HCT116 (cell line): ENCODE data around the gene C2orf76. TPM values are rescaled to one million over a fixed set of nuclear protein-coding genes. Genes with fewer than 3 reads are reported as not detected.

Source experiments
- ATAC-seq: fragments of 200-7000 bp; cut with Tn5 transposase; 2 replicates; pipeline ENCODE4 v1.9.1; 2020; ENCODE audit warnings: mild to moderate bottlenecking, moderate library complexity
- BruUV-seq: library from RNA; stranded (reverse); fragments of 400-500 nt; replicated peaks from 2 replicates; lab custom pipeline; 2021; lab: Mats Ljungman, UMichigan
- CTCF ChIA-PET: fragments of 300-600 bp; sonication (Branson Sonifier 250); formaldehyde crosslinking; loops from one replicate; lab custom pipeline; 2021; ENCODE audit warnings: antibody characterized with exemption; lab: Charles Lee
- POLR2A ChIA-PET: fragments of 300-600, 350-600 bp; sonication (Branson Sonifier 250); formaldehyde crosslinking; loops from one replicate; lab custom pipeline; 2021; ENCODE audit warnings: antibody characterized with exemption; lab: Charles Lee
- RAD21 ChIA-PET, 2 experiments: fragments of 300-600 bp; sonication (Branson Sonifier 250); formaldehyde crosslinking; loops; one replicate each; lab custom pipeline; 2023; ENCODE audit warnings: low total read pairs in 2 of 2; ENCODE audit not compliant: uncharacterized antibody in 2 of 2, unreplicated experiment in 2 of 2, low non-redundant PET in 1 of 2; lab: Charles Lee
- DNase-seq: peaks from one replicate; pipeline ENCODE4 v3.0.0-alpha.2; 2010; ENCODE audit warnings: low read depth, low spot score
- H2AFZ ChIP-seq: fragments of 200-600 bp; shearing (Covaris generic), sonication (generic); 2 replicates; pipeline ENCODE4 v1.6.1; 2017; ENCODE audit warnings: low read depth, mixed run types, mixed read lengths, antibody characterized with exemption, low read length; ENCODE audit not compliant: poor library complexity, severe bottlenecking
- H3K27ac ChIP-seq: 2 replicates; pipeline ENCODE4 v1.5.1; 2012; ENCODE audit warnings: low read depth, low read length
- H3K27me3 ChIP-seq: fragments of 200-600 bp; sonication (generic); 2 replicates; pipeline ENCODE4 v1.6.1; 2016; ENCODE audit warnings: mixed run types, low read length, mixed read lengths; ENCODE audit not compliant: insufficient read depth
- H3K36me3 ChIP-seq, 2 experiments: fragments of 200-500 bp in 1 of 2; fragments of 200-600 bp in 1 of 2; sonication (Bioruptor generic) in 1 of 2; sonication (generic) in 1 of 2; 2 replicates each; pipeline versions ENCODE4 v1.5.1 to v1.6.1; 2014 to 2016; ENCODE audit warnings: low read length in 2 of 2, inconsistent platforms in 1 of 2, mixed read lengths in 1 of 2, mixed run types in 1 of 2; ENCODE audit not compliant: insufficient read depth in 2 of 2, control insufficient read depth in 1 of 2
- H3K4me1 ChIP-seq, 2 experiments: fragments of 200-600 bp in 1 of 2; sonication (generic) in 1 of 2; 2 replicates each; pipeline versions ENCODE4 v1.5.1 to v1.6.1; 2012 to 2017; ENCODE audit warnings: low read length in 2 of 2, inconsistent platforms in 1 of 2, mild to moderate bottlenecking in 1 of 2, mixed read lengths in 1 of 2, mixed run types in 1 of 2, moderate library complexity in 1 of 2; ENCODE audit not compliant: insufficient read depth in 2 of 2, control insufficient read depth in 1 of 2
- H3K4me2 ChIP-seq: fragments of 200-600 bp; sonication (generic); 2 replicates; pipeline ENCODE4 v1.6.1; 2017; ENCODE audit warnings: mixed run types, low read length, mixed read lengths
- H3K4me3 ChIP-seq, 2 experiments: fragments of 200-600 bp in 1 of 2; sonication (generic) in 1 of 2; replicated peaks in 1 of 2; 2 replicates each; pipeline ENCODE4 v1.5.1; 2011 to 2016; ENCODE audit warnings: low read length in 2 of 2, control low read depth in 1 of 2, low read depth in 1 of 2, mild to moderate bottlenecking in 1 of 2, mixed read lengths in 1 of 2, mixed run types in 1 of 2
- H3K79me2 ChIP-seq: fragments of 200-600 bp; sonication (generic); 2 replicates; pipeline ENCODE4 v1.6.1; 2017; ENCODE audit warnings: mild to moderate bottlenecking, mixed run types, low read length, moderate library complexity, mixed read lengths; ENCODE audit not compliant: insufficient read depth
- H3K9ac ChIP-seq: fragments of 200-600 bp; sonication (generic); 2 replicates; pipeline ENCODE4 v1.6.1; 2016; ENCODE audit warnings: low read length, mixed read lengths
- H3K9me2 ChIP-seq: fragments of 200-600 bp; sonication (generic), shearing (Covaris generic); 2 replicates; pipeline ENCODE4 v1.6.1; 2017; ENCODE audit warnings: mixed run types, mild to moderate bottlenecking, moderate library complexity; ENCODE audit not compliant: insufficient read depth
- H3K9me3 ChIP-seq, 2 experiments: fragments of 200-500 bp in 1 of 2; fragments of 200-600 bp in 1 of 2; sonication (Bioruptor generic) in 1 of 2; sonication (generic) in 1 of 2; 2 replicates each; pipeline ENCODE4 v1.6.1; 2014 to 2017; ENCODE audit warnings: low read length in 2 of 2, mixed read lengths in 2 of 2, inconsistent platforms in 1 of 2, low read depth in 1 of 2, mild to moderate bottlenecking in 1 of 2, mixed run types in 1 of 2, moderate library complexity in 1 of 2; ENCODE audit not compliant: control insufficient read depth in 1 of 2, insufficient read depth in 1 of 2
- H4K20me1 ChIP-seq: fragments of 200-600 bp; sonication (generic), shearing (Covaris generic); 2 replicates; pipeline ENCODE4 v1.6.1; 2017; ENCODE audit warnings: mixed run types, mild to moderate bottlenecking, moderate library complexity; ENCODE audit not compliant: insufficient read depth
- CBX3 ChIP-seq: IDR thresholded peaks from 2 replicates; pipeline ENCODE4 v1.6.1; 2012; ENCODE audit warnings: low read depth
- EZH2 ChIP-seq: fragments of 200-600 bp; sonication (generic); IDR thresholded peaks from 2 replicates; pipeline ENCODE4 v1.6.1; 2017; ENCODE audit warnings: antibody characterized with exemption, mixed run types
- EZH2phosphoT487 ChIP-seq: fragments of 200-600 bp; IDR thresholded peaks from 2 replicates; pipeline ENCODE4 v1.6.1; 2018; ENCODE audit warnings: antibody characterized with exemption, borderline replicate concordance
- FOSL1 ChIP-seq: IDR thresholded peaks from 2 replicates; pipeline ENCODE4 v1.6.1; 2012; ENCODE audit warnings: low read depth
- POLR2AphosphoS5 ChIP-seq: IDR thresholded peaks from 2 replicates; pipeline ENCODE4 v1.6.1; 2011; ENCODE audit warnings: mild to moderate bottlenecking, low read depth, low read length, moderate library complexity
- SIN3A ChIP-seq: IDR thresholded peaks from 2 replicates; pipeline ENCODE4 v1.6.1; 2012; ENCODE audit warnings: low read depth
- SRF ChIP-seq: IDR thresholded peaks from 2 replicates; pipeline ENCODE4 v1.6.1; 2012; ENCODE audit warnings: low read depth
- TCF7L2 ChIP-seq: IDR thresholded peaks from 2 replicates; pipeline ENCODE4 v1.7.0; 2011; ENCODE audit warnings: borderline replicate concordance, inconsistent platforms; ENCODE audit not compliant: insufficient read depth, insufficient read length; ENCODE audit errors: extremely low read depth
- YY1 ChIP-seq: IDR thresholded peaks from 2 replicates; pipeline ENCODE4 v1.6.1; 2011; ENCODE audit warnings: low read length, low read depth, moderate library complexity, mild to moderate bottlenecking; ENCODE audit not compliant: insufficient replicate concordance; ENCODE audit errors: extremely low read depth
- ZFX ChIP-seq: fragments of 450-650 bp; IDR thresholded peaks from 2 replicates; pipeline ENCODE4 v1.6.1; 2017
- intact Hi-C: fragments of 100-400 bp; cut with micrococcal nuclease; formaldehyde crosslinking; loops from 2 replicates; pipeline ENCODE4 v1.10.0; 2022
- total RNA-seq: library from RNA; stranded (reverse); gene quantifications from one replicate; pipeline ENCODE4 v1.2.1, GENCODE V29; 2021; ENCODE audit not compliant: unreplicated experiment
- TF ChIP-seq, protein P1 (sequence below): IDR thresholded peaks from 2 replicates; pipeline ENCODE4 v1.6.1; 2012
- TF ChIP-seq, protein P2 (sequence below), 3 experiments: fragments of 200-600 bp in 1 of 3; sonication (generic) in 1 of 3; IDR thresholded peaks in 2 of 3; conservative IDR thresholded peaks in 1 of 3; 2 replicates each; pipeline ENCODE4 v1.5.1; 2012 to 2017; ENCODE audit warnings: low read depth in 2 of 3, low read length in 2 of 3, antibody characterized with exemption in 1 of 3, borderline replicate concordance in 1 of 3, control low read depth in 1 of 3, mild to moderate bottlenecking in 1 of 3, mixed read lengths in 1 of 3, mixed run types in 1 of 3, moderate library complexity in 1 of 3; ENCODE audit not compliant: insufficient read depth in 1 of 3
- TF ChIP-seq, protein P3 (sequence below): IDR thresholded peaks from 2 replicates; pipeline ENCODE4 v1.6.1; 2011; ENCODE audit warnings: mild to moderate bottlenecking, low read length, moderate library complexity; ENCODE audit not compliant: insufficient replicate concordance; ENCODE audit errors: extremely low read depth
- TF ChIP-seq, protein P4 (sequence below): IDR thresholded peaks from 2 replicates; pipeline ENCODE4 v1.6.1; 2012; ENCODE audit warnings: low read depth

The C2orf76 gene
- total RNA-seq, 1 experiment from 2014 or later = 10.5 TPM

DNA sequence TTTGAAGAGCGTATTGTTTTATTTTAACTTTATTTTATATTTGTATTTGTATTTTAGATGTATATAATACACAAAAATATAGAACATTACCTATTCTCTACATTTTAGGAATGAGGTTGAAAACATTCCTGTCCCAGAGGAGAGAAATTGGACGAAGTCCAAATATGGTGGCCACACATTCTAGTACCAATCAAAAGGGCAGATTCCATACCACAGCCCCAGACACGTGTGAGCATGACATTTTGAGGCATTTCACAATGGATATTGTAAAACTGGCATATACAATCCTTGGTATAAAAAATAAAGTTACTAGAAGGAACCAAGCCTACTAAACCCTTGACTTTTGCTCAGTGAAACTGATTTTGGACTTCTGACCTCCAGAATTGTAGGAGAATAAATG, 50.6 kb downstream of the C2orf76 start:
- no peaks in the 10 kb centered on the region for H4K20me1 ChIP-seq
- no peaks in the 10 kb centered on the region for H3K36me3 ChIP-seq
- no peak overlapping the region for H3K27ac ChIP-seq
- H3K9me2 ChIP-seq = no peaks in the 10 kb centered on the region
- no peaks in the 10 kb centered on the region for H3K4me1 ChIP-seq
- no peaks in the 10 kb centered on the region for H3K79me2 ChIP-seq
- TF ChIP-seq TCF7L2 = no peak
- TF ChIP-seq, protein P1, sequence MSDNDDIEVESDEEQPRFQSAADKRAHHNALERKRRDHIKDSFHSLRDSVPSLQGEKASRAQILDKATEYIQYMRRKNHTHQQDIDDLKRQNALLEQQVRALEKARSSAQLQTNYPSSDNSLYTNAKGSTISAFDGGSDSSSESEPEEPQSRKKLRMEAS = no peak
- no peak for TF ChIP-seq SRF
- TF ChIP-seq POLR2AphosphoS5 = no peak
- TF ChIP-seq ZFX = no peak
- TF ChIP-seq, protein P2, sequence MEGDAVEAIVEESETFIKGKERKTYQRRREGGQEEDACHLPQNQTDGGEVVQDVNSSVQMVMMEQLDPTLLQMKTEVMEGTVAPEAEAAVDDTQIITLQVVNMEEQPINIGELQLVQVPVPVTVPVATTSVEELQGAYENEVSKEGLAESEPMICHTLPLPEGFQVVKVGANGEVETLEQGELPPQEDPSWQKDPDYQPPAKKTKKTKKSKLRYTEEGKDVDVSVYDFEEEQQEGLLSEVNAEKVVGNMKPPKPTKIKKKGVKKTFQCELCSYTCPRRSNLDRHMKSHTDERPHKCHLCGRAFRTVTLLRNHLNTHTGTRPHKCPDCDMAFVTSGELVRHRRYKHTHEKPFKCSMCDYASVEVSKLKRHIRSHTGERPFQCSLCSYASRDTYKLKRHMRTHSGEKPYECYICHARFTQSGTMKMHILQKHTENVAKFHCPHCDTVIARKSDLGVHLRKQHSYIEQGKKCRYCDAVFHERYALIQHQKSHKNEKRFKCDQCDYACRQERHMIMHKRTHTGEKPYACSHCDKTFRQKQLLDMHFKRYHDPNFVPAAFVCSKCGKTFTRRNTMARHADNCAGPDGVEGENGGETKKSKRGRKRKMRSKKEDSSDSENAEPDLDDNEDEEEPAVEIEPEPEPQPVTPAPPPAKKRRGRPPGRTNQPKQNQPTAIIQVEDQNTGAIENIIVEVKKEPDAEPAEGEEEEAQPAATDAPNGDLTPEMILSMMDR (IDR thresholded peaks at IDR 0.05 in 2 of 3, conservative IDR thresholded peaks at IDR 0.05 in 1 of 3; ENCODE audit: borderline replicate concordance in 1 of 3, insufficient read depth in 1 of 3, low read depth in 2 of 3, low read length in 2 of 3) = no peak
- no peak for TF ChIP-seq CBX3
- TF ChIP-seq EZH2phosphoT487 = no peak
- TF ChIP-seq EZH2 = no peak
- no peak for TF ChIP-seq YY1
- TF ChIP-seq, protein P3, sequence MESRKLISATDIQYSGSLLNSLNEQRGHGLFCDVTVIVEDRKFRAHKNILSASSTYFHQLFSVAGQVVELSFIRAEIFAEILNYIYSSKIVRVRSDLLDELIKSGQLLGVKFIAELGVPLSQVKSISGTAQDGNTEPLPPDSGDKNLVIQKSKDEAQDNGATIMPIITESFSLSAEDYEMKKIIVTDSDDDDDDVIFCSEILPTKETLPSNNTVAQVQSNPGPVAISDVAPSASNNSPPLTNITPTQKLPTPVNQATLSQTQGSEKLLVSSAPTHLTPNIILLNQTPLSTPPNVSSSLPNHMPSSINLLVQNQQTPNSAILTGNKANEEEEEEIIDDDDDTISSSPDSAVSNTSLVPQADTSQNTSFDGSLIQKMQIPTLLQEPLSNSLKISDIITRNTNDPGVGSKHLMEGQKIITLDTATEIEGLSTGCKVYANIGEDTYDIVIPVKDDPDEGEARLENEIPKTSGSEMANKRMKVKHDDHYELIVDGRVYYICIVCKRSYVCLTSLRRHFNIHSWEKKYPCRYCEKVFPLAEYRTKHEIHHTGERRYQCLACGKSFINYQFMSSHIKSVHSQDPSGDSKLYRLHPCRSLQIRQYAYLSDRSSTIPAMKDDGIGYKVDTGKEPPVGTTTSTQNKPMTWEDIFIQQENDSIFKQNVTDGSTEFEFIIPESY = no peak
- no peak for TF ChIP-seq FOSL1
- TF ChIP-seq, protein P4, sequence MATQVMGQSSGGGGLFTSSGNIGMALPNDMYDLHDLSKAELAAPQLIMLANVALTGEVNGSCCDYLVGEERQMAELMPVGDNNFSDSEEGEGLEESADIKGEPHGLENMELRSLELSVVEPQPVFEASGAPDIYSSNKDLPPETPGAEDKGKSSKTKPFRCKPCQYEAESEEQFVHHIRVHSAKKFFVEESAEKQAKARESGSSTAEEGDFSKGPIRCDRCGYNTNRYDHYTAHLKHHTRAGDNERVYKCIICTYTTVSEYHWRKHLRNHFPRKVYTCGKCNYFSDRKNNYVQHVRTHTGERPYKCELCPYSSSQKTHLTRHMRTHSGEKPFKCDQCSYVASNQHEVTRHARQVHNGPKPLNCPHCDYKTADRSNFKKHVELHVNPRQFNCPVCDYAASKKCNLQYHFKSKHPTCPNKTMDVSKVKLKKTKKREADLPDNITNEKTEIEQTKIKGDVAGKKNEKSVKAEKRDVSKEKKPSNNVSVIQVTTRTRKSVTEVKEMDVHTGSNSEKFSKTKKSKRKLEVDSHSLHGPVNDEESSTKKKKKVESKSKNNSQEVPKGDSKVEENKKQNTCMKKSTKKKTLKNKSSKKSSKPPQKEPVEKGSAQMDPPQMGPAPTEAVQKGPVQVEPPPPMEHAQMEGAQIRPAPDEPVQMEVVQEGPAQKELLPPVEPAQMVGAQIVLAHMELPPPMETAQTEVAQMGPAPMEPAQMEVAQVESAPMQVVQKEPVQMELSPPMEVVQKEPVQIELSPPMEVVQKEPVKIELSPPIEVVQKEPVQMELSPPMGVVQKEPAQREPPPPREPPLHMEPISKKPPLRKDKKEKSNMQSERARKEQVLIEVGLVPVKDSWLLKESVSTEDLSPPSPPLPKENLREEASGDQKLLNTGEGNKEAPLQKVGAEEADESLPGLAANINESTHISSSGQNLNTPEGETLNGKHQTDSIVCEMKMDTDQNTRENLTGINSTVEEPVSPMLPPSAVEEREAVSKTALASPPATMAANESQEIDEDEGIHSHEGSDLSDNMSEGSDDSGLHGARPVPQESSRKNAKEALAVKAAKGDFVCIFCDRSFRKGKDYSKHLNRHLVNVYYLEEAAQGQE = no peak
- no peak for TF ChIP-seq SIN3A
- H3K4me2 ChIP-seq = no peak overlapping the region
- no peak overlapping the region for H3K4me3 ChIP-seq
- CTCF ChIA-PET = no interaction called here
- intact Hi-C loops = no loop called here
- POLR2A ChIA-PET = no interaction called here
- RAD21 ChIA-PET = no interaction called here
- DNase-seq = no peak
- ATAC-seq = no peak
- H2AFZ ChIP-seq = no peak overlapping the region
- H3K9ac ChIP-seq = no peak overlapping the region
- H3K9me3 ChIP-seq = no peaks in the 10 kb centered on the region
- H3K27me3 ChIP-seq = no peaks in the 10 kb centered on the region
- no TSS peak for BruUV-seq
